Measurements from ENCODE around the gene HOXA10. TPM values are rescaled to one million over a fixed set of nuclear protein-coding genes. Genes with fewer than 3 reads are reported as not detected.

The HOXA10 gene
- total RNA-seq, 2 experiments from 2014 or later: not detected

DNA sequence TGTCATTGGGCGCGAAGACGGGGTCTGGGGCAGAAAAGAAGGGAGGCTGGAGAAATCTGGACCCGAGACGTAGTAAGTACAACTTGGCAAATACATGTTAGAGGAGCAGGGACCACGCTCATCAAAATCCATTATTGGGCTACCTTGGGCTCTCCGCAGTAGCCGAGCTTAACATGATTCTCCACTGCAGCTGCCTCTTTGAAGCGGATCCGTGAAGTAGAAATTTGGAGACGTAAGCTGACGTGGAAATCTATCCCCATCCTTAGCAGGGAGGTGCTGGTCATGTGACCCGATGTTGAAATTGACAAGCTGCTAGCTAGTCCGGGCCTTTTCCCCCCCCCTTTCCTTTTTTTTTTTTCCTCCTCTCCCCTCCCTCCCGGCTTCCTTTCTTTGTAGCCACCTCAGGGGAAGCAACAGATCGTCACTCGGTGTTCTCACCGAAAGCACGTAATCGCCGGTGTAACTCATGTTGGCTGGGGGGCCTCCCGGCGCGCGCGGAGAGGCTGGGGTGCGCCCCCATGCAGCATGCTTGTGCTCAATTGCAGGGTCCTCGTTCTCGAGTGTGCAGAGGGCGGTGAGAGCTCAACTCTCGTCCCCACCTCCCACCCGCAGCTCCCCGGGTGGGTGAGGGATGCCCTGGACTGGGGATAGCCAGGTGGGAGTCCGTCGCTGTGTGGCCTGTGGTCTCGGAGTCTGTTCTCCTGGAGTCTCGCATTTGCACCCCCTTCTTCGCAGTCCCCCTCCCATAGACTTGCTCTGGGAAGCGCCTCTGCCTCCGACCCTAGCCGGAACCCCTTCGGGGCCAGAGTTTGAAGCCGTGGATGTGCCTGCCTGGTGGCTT is 11.1 kb upstream of the HOXA10 start, which contains the start of gene HOXA11:
TSS of gene HOXA11 (minus strand) at position 220 of the 841 bp plus-strand sequence. CDS start at position 132, 88 bp downstream.
- H3K4me1 Mint-ChIP-seq: peaks cover 42% of the 10 kb centered on the region
- H3K36me3 Mint-ChIP-seq (ENCODE audit: low read depth): peaks cover 11% of the 10 kb centered on the region
- peak within 1 kb of the TSS; percentile 69 for H3K27ac Mint-ChIP-seq
- H3K27me3 Mint-ChIP-seq: peaks cover 79% of the 10 kb centered on the region
- H3K4me3 Mint-ChIP-seq: peak within 1 kb of the TSS; percentile 50
- H3K9me3 Mint-ChIP-seq: no peaks in the 10 kb centered on the region
- DNase-seq: no peak
- ChIA-PET POLR2A (no interaction called here), CTCF (interaction anchor here (0.6 to 4.0 kb wide), 8 partner anchors 10 to 307 kb away, joined by 3 to 18 read pairs (median 4); no protein-coding TSS in a partner anchor)

- peak overlapping the region; percentile 47 for H3K4me3 Mint-ChIP-seq
- no peak for DNase-seq
Observed at GRCh38 chr7:27184337-27185012, 10.4 kb upstream of the HOXA10 start.

DNA sequence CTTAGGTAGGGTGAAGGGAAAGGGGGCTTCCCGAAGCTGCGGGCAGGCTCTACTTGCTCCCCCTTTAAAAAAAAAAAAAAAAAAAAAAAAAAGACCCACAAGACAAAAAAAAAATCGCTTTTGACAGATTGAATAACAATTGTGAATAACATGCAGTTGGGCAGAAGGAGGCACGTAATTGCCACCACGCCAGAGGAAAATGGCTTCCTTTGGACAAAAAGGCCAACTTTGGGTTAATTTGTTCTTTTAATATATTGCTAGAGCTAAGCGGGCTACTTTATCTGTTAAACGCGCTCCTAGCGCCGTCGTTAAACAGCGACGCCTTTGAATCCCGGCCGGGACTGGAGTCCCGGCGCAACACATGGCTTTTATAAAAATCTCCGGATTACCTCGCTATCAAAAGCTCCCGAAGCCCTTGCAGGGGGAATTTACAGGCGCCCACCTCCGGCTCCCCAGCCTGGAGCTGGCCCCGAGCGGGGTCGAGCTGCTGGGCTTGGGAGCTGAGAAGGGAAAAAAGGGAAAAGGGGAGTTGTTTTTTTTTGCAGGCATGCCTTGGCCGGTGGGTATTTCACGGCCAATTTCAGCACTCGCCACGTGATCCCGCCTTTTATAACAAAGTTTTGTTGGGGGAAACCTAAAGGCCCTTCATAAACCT is 9.7 kb upstream of the HOXA10 start:
- no peak overlapping the region for H3K27ac Mint-ChIP-seq
- peak overlapping the region; percentile 38 for H3K4me3 Mint-ChIP-seq
- DNase-seq: no peak
- H3K36me3 Mint-ChIP-seq (ENCODE audit: low read depth): peaks cover 9% of the 10 kb centered on the region
- CTCF ChIA-PET: interaction anchor here (0.7 to 1.3 kb wide), 4 partner anchors 9 to 33 kb away, joined by 3 to 5 read pairs (median 3); partner anchors contain the start of gene HOXA10
- peaks cover 81% of the 10 kb centered on the region for H3K27me3 Mint-ChIP-seq
- POLR2A ChIA-PET: no interaction called here
- H3K9me3 Mint-ChIP-seq: no peaks in the 10 kb centered on the region
- peaks cover 39% of the 10 kb centered on the region for H3K4me1 Mint-ChIP-seq

More at GRCh38 chr7:27184337-27185012, 10.4 kb upstream of the HOXA10 start:
- Mint-ChIP-seq H3K4me1 (peaks cover 41% of the 10 kb centered on the region), H3K9me3 (no peaks in the 10 kb centered on the region), H3K27ac (peak overlapping the region; percentile 69), H3K27me3 (peaks cover 77% of the 10 kb centered on the region), H3K36me3 (ENCODE audit: low read depth) (peaks cover 9% of the 10 kb centered on the region)
- ChIA-PET CTCF (interaction anchor here (0.6 to 4.0 kb wide), 7 partner anchors 10 to 307 kb away, joined by 3 to 18 read pairs (median 3); partner anchors contain the start of gene HOXA10), POLR2A (no interaction called here)

DNA sequence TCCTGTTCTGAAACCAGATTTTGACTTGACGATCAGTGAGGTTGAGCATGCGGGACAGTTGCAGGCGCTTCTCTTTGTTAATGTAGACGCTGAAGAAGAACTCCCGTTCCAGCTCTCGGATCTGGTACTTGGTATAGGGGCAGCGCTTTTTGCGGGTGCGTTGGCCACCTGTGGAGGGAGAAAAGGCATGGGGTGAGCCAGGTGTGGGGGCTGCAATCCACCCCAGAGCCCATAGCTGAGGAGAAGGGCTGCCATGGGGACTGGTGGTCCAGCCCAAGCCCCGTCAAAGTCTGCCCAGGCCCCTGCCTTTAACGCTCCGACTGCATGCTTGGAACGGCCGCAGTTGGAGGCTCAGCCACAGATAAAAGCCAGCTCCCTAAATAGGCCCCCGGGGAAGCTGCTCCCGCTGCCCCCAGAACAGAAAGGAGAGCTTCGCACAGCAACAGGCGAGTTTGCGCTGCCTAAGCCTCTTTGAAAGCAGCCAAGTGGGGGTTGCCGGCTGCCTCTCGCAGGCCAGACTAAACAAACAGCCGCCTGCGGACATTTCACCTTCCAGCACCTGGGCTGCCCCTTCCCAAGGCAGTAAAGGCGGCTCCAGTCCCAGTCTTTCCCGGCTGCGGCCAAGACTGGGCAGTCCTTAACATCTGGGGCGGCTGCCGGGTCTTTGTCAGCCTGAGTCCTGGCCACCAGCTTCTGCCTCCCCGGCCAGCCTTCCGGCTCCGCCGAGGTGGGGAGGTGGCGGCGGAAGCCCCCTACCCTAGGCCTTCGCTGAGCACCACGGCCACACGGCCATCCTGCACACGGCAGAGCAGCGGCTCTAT is 9.0 kb upstream of the HOXA10 start:
- H3K27ac Mint-ChIP-seq: peak overlapping the region; percentile 13
- POLR2A ChIA-PET: no interaction called here
- H3K36me3 Mint-ChIP-seq (ENCODE audit: low read depth): peaks cover 4% of the 10 kb centered on the region
- DNase-seq: no peak
- H3K4me1 Mint-ChIP-seq: peaks cover 32% of the 10 kb centered on the region
- no peaks in the 10 kb centered on the region for H3K9me3 Mint-ChIP-seq
- no peak overlapping the region for H3K4me3 Mint-ChIP-seq
- CTCF ChIA-PET: interaction anchor here (0.6 to 1.3 kb wide), 5 partner anchors 12 to 42 kb away, joined by 3 to 5 read pairs (median 3); no protein-coding TSS in a partner anchor
- H3K27me3 Mint-ChIP-seq: peaks cover 77% of the 10 kb centered on the region

- Mint-ChIP-seq H3K9me3 (no peaks in the 10 kb centered on the region), H3K27ac (no peak overlapping the region), H3K36me3 (ENCODE audit: low read depth) (peaks cover 4% of the 10 kb centered on the region), H3K4me3 (no peak overlapping the region), H3K4me1 (peaks cover 27% of the 10 kb centered on the region), H3K27me3 (peaks cover 77% of the 10 kb centered on the region)
- ChIA-PET POLR2A (no interaction called here), CTCF (interaction anchor here (0.6 to 1.3 kb wide), 4 partner anchors 12 to 41 kb away, joined by 3 to 4 read pairs (median 3); no protein-coding TSS in a partner anchor)
- no peak for DNase-seq
Observed at GRCh38 chr7:27182285-27182841, 8.2 kb upstream of the HOXA10 start.

- no peaks in the 10 kb centered on the region for H3K9me3 Mint-ChIP-seq
- peaks cover 24% of the 10 kb centered on the region for H3K4me1 Mint-ChIP-seq
- no peak for DNase-seq
- peaks cover 4% of the 10 kb centered on the region for H3K36me3 Mint-ChIP-seq (ENCODE audit: low read depth)
- peaks cover 77% of the 10 kb centered on the region for H3K27me3 Mint-ChIP-seq
- H3K27ac Mint-ChIP-seq: no peak overlapping the region
- H3K4me3 Mint-ChIP-seq: no peak overlapping the region
- CTCF ChIA-PET: interaction anchor here (1.1 kb wide), 1 partner anchor 21 kb away, joined by 3 read pairs; no protein-coding TSS in a partner anchor
- POLR2A ChIA-PET: no interaction called here
Observed at GRCh38 chr7:27181795-27182275, 7.7 kb upstream of the HOXA10 start.

GRCh38 chr7:27180431-27181420 is 6.6 kb upstream of the HOXA10 start:
- POLR2A ChIA-PET: no interaction called here
- no peaks in the 10 kb centered on the region for H3K9me3 Mint-ChIP-seq
- CTCF ChIA-PET: interaction anchor here (1.1 to 2.0 kb wide), 7 partner anchors 9 to 30 kb away, joined by 3 to 7 read pairs (median 6); partner anchors contain the start of gene HOXA3
- no peak for DNase-seq
- H3K27me3 Mint-ChIP-seq: peaks cover 73% of the 10 kb centered on the region
- no peak overlapping the region for H3K4me3 Mint-ChIP-seq
- no peak overlapping the region for H3K27ac Mint-ChIP-seq
- peaks cover 21% of the 10 kb centered on the region for H3K4me1 Mint-ChIP-seq
- peaks cover 2% of the 10 kb centered on the region for H3K36me3 Mint-ChIP-seq (ENCODE audit: low read depth)

GRCh38 chr7:27179503-27180430 is 5.6 kb upstream of the HOXA10 start:
- H3K9me3 Mint-ChIP-seq: no peaks in the 10 kb centered on the region
- peaks cover 11% of the 10 kb centered on the region for H3K4me1 Mint-ChIP-seq
- peaks cover 71% of the 10 kb centered on the region for H3K27me3 Mint-ChIP-seq
- H3K27ac Mint-ChIP-seq: no peak overlapping the region
- CTCF ChIA-PET: interaction anchor here (0.9 to 2.0 kb wide), 9 partner anchors 10 to 29 kb away, joined by 3 to 7 read pairs (median 4); partner anchors contain the start of gene HOXA3
- peak; percentile 49 for DNase-seq
- H3K4me3 Mint-ChIP-seq: no peak overlapping the region
- POLR2A ChIA-PET: no interaction called here
- H3K36me3 Mint-ChIP-seq (ENCODE audit: low read depth): no peaks in the 10 kb centered on the region

GRCh38 chr7:27179030-27179429 is 4.9 kb upstream of the HOXA10 start:
- Mint-ChIP-seq H3K4me1 (peaks cover 9% of the 10 kb centered on the region), H3K27me3 (peaks cover 72% of the 10 kb centered on the region), H3K9me3 (no peaks in the 10 kb centered on the region), H3K4me3 (no peak overlapping the region), H3K27ac (no peak overlapping the region), H3K36me3 (ENCODE audit: low read depth) (no peaks in the 10 kb centered on the region)
- ChIA-PET CTCF (interaction anchor here (0.6 to 2.0 kb wide), 9 partner anchors 9 to 827 kb away, joined by 3 to 7 read pairs (median 3); partner anchors contain the start of gene HOXA3), POLR2A (no interaction called here)
- DNase-seq: no peak

DNA sequence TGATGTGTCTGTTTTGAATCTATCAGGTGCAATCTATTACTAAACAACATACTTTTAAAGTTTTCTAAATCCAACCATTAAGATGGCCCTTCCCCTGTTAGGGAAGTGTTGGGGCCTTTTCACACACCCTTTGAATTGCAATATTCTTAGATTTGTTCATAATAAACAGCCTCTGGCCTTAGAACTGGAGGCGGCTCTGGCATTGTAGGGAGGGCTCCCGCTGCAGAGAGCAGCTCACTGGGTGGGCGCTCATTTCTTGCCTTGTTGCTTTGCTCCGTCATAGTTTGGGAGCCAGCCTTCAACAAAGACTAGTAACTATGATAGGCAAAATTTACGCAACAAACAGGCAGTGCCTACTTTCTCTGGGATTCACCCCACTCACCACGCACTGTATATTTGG is 4.2 kb upstream of the HOXA10 start:
- Mint-ChIP-seq H3K27ac (no peak overlapping the region), H3K4me3 (no peak overlapping the region), H3K4me1 (peaks cover 9% of the 10 kb centered on the region), H3K36me3 (ENCODE audit: low read depth) (no peaks in the 10 kb centered on the region), H3K27me3 (peaks cover 69% of the 10 kb centered on the region), H3K9me3 (no peaks in the 10 kb centered on the region)
- ChIA-PET CTCF (interaction anchor here (0.6 to 2.0 kb wide), 3 partner anchors 12 to 28 kb away, joined by 3 to 7 read pairs (median 3); no protein-coding TSS in a partner anchor), POLR2A (no interaction called here)
- DNase-seq: no peak
